Peyer's patch (tissue), 4 donors: ENCODE data around the gene LMBR1. TPM values are rescaled to one million over a fixed set of nuclear protein-coding genes. Genes with fewer than 3 reads are reported as not detected.
"Not testable (repeated sequence)": the region's sequence is repeated elsewhere in the genome, so short reads cannot be mapped to it uniquely, and the experiment has no call there.

Source experiments
- DNase-seq, 3 donors: peaks; one replicate each; pipeline ENCODE4 v3.0.0-alpha.2; 2017 to 2019
- H3K27ac ChIP-seq, 4 donors: fragments of 200-600 bp; sonication (generic); one replicate each; pipeline ENCODE4 v1.5.1; 2016 to 2019
- H3K27me3 ChIP-seq, 2 donors: fragments of 200-600 bp; sonication (generic); one replicate each; pipeline ENCODE4 v1.5.1; 2019
- H3K36me3 ChIP-seq, 3 donors: fragments of 200-600 bp; sonication (generic); one replicate each; pipeline ENCODE4 v1.5.1; 2016 to 2019
- H3K4me1 ChIP-seq, 4 donors: fragments of 200-600 bp; sonication (generic); one replicate each; pipeline ENCODE4 v1.5.1; 2016 to 2019
- H3K4me3 ChIP-seq, 4 donors: fragments of 200-600 bp; sonication (generic); 1 replicate in 3 of 4; 2 replicates in 1 of 4; pipeline ENCODE4 v1.5.1; 2016 to 2019; ENCODE audit warnings: mild to moderate bottlenecking in 1 of 4
- H3K9me3 ChIP-seq, 4 donors: fragments of 200-600 bp; sonication (generic); one replicate each; pipeline ENCODE4 v1.5.1; 2016 to 2019; ENCODE audit warnings: mild to moderate bottlenecking in 1 of 4
- POLR2A ChIP-seq, 2 donors: fragments of 450-650 bp; IDR thresholded peaks; one replicate each; pipeline ENCODE4 v1.5.1; 2017; ENCODE audit warnings: antibody characterized with exemption in 2 of 2, mild to moderate bottlenecking in 2 of 2, moderate library complexity in 2 of 2
- total RNA-seq, 4 donors: library from RNA; depleted of rRNA; stranded (reverse); fragments of >200 nt; gene quantifications; one replicate each; pipeline ENCODE4 v1.1.0, GENCODE V29; 2016
- TF ChIP-seq, protein P1 (sequence below), 6 experiments: fragments of 450-650 bp in 4 of 6; fragments of 200-600 bp in 2 of 6; sonication (generic) in 1 of 6; IDR thresholded peaks; one replicate each; pipeline ENCODE4 v1.5.1; 2017 to 2019; ENCODE audit warnings: antibody characterized with exemption in 6 of 6, mild to moderate bottlenecking in 3 of 6, moderate library complexity in 1 of 6

LMBR1 gene
- total RNA-seq, 4 donors from 2014 or later, result 30.5 to 69.3 (median 62.8) TPM

DNA sequence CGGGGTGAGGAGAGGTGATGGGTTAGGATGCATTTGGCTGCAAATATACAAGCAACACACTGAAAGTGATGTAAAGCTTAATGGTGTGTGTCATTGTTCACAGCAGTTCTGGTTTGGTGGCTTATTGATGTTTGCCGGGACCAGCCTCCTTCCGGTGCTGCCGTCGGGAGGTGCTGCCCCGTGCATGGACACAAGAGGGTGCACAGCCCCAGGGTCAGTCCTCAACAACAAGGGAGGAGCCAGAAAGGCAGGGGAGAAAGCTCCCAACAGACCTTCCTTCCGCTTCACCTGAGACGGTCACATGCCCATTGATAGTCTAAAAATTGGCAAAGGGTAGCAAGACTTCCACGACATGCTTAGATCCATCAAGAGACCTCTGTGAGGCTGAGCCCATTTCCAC, 242.9 kb downstream of the LMBR1 start:
- no peaks in the 10 kb centered on the region for H3K36me3 ChIP-seq
- peak in 2 of 3 donors; percentile 57 to 64 for DNase-seq
- H3K27ac ChIP-seq, result no peak overlapping the region
- H3K9me3 ChIP-seq, result no peaks in the 10 kb centered on the region
- no peaks in the 10 kb centered on the region for H3K4me1 ChIP-seq
- no peak overlapping the region for H3K4me3 ChIP-seq
- no peaks in the 10 kb centered on the region for H3K27me3 ChIP-seq
- no peak for TF ChIP-seq POLR2A (IDR thresholded peaks at IDR 0.05)
- TF ChIP-seq, protein P1, sequence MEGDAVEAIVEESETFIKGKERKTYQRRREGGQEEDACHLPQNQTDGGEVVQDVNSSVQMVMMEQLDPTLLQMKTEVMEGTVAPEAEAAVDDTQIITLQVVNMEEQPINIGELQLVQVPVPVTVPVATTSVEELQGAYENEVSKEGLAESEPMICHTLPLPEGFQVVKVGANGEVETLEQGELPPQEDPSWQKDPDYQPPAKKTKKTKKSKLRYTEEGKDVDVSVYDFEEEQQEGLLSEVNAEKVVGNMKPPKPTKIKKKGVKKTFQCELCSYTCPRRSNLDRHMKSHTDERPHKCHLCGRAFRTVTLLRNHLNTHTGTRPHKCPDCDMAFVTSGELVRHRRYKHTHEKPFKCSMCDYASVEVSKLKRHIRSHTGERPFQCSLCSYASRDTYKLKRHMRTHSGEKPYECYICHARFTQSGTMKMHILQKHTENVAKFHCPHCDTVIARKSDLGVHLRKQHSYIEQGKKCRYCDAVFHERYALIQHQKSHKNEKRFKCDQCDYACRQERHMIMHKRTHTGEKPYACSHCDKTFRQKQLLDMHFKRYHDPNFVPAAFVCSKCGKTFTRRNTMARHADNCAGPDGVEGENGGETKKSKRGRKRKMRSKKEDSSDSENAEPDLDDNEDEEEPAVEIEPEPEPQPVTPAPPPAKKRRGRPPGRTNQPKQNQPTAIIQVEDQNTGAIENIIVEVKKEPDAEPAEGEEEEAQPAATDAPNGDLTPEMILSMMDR (IDR thresholded peaks at IDR 0.05), result peak in 3 of 6 experiments; percentile 50 to 60 (median 55)

- DNase-seq, H3K4me1 ChIP-seq, H3K27ac ChIP-seq, H3K27me3 ChIP-seq, H3K9me3 ChIP-seq, H3K4me3 ChIP-seq, H3K36me3 ChIP-seq: not testable (repeated sequence)
These were observed 245.7 kb downstream of the LMBR1 start for GRCh38 chr7:156647330-156647729.

GRCh38 chr7:156642306-156643045, 250.5 kb downstream of the LMBR1 start:
- Histone ChIP-seq H3K4me3 (no peak overlapping the region), H3K4me1 (peaks cover 0 to 9% (median 0%) of the 10 kb centered on the region in 4 donors), H3K27ac (no peak overlapping the region), H3K36me3 (no peaks in the 10 kb centered on the region), H3K9me3 (no peaks in the 10 kb centered on the region), H3K27me3 (no peaks in the 10 kb centered on the region)
- TF ChIP-seq POLR2A (IDR thresholded peaks at IDR 0.05), result no peak
- TF ChIP-seq, protein P1 (IDR thresholded peaks at IDR 0.05), result no peak
- no peak for DNase-seq

GRCh38 chr7:156640949-156641485, 252.0 kb downstream of the LMBR1 start:
- Histone ChIP-seq H3K27ac (peak overlapping the region; percentile 74 to 89 (median 82)), H3K27me3 (no peaks in the 10 kb centered on the region), H3K36me3 (no peaks in the 10 kb centered on the region), H3K9me3 (no peaks in the 10 kb centered on the region), H3K4me1 (peaks cover 0 to 9% (median 0%) of the 10 kb centered on the region in 4 donors), H3K4me3 (peak overlapping the region; percentile 66 to 78 (median 76))
- TF ChIP-seq POLR2A (IDR thresholded peaks at IDR 0.05), result no peak
- TF ChIP-seq, protein P1 (IDR thresholded peaks at IDR 0.05), result no peak
- peak in 2 of 3 donors; percentile 48 to 81 for DNase-seq

GRCh38 chr7:156640257-156640948, 252.6 kb downstream of the LMBR1 start, which contains the start of gene RNF32:
RNF32 (plus strand) TSS chr7:156640774; CDS start chr7:156643878, 3,104 bp downstream.
- TF ChIP-seq POLR2A (IDR thresholded peaks at IDR 0.05), result peak; percentile 33 to 63
- TF ChIP-seq, protein P1 (IDR thresholded peaks at IDR 0.05), result no peak
- DNase-seq, result peak; percentile 89 to 99 (median 98)
- H3K27me3 ChIP-seq, result no peaks in the 10 kb centered on the region

More at GRCh38 chr7:156640257-156640948, 252.6 kb downstream of the LMBR1 start, which contains the start of gene RNF32:
- peak within 1 kb of the TSS; percentile 74 to 89 (median 82) for H3K27ac ChIP-seq
- peaks cover 0 to 9% (median 0%) of the 10 kb centered on the region in 4 donors for H3K4me1 ChIP-seq
- H3K36me3 ChIP-seq, result no peaks in the 10 kb centered on the region
- peak within 1 kb of the TSS; percentile 66 to 78 (median 76) for H3K4me3 ChIP-seq
- no peaks in the 10 kb centered on the region for H3K9me3 ChIP-seq
